ENCODE results near the gene BPI.

- TF ChIP-seq CTCF (IDR thresholded peaks at IDR 0.05) (no peak), POLR2A (IDR thresholded peaks at IDR 0.05) (no peak)
Measured at GRCh38 chr20:38307371-38308046, 3.6 kb downstream of the BPI start.
